GM19238 (cell line): ENCODE measurements around the gene PTPRT.

Experiments used
- DNase-seq: peaks from one replicate; pipeline ENCODE4 v3.0.0; 2011; ENCODE audit warnings: low spot score; ENCODE audit not compliant: insufficient read length

PTPRT gene

GRCh38 chr20:42978184-42978974, 211.3 kb downstream of the PTPRT start:
- no peak for DNase-seq

GRCh38 chr20:42975974-42976373, 213.7 kb downstream of the PTPRT start:
- no peak for DNase-seq

DNA sequence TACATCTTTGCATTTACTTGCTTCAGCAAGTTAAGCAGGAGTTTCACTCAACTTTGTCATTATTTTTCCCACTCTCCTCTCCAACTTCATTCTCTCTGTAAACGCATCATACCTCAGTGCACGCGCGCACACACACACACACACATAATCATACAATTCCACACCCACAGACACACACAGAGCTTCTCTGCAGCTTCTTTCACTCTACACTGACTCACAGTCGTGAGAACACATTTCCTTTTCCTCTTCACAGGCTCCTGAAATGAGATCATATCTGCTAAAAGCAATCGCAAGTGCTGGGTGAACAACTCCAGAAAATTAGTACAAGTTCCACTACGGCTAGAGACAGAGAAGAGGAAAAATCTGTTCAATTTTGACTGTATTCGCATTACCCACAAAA, 215.4 kb downstream of the PTPRT start:
- DNase-seq: no peak

DNA sequence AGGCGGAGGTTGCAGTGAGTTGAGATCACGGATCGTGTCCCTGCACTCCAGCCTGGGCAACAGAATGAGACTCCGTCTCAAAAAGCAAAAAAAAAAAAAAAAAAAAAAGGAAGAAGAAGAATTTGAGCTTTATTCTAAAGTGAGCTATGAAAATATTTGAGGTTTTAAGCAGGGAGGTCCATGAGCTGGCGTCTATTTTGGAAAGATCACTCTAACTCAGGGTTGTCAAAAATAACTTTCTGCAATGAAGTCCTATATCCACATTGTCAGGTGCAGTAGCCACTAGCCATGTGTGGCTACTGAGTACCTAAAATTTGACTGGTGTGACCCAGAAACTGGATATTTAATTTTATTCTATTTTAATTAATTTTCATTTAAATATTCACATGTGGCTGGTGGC, 217.1 kb downstream of the PTPRT start:
- no peak for DNase-seq

DNA sequence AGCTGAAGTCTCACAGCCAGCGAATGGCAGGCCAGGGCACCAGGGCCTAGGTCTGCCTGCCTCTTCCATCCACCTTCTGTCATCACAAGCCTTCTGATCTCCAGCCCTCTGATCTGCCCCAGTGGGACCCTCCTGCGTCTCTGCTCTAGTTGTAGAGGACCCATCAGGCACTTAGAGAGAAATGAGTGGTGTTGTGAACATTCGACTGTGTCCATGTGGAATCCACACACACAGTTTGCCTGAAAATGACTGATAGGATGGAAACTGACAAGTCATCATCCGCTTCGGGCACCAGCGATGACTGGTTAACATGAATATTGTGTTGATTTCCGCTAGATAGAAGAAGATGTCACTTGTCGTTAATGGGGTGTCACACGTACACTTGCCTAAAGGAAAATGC, 221.0 kb downstream of the PTPRT start:
- no peak for DNase-seq

- no peak for DNase-seq
Observed at GRCh38 chr20:42963796-42964195, 225.9 kb downstream of the PTPRT start.

- DNase-seq: no peak
Observed at GRCh38 chr20:42961771-42962170, 227.9 kb downstream of the PTPRT start.

DNA sequence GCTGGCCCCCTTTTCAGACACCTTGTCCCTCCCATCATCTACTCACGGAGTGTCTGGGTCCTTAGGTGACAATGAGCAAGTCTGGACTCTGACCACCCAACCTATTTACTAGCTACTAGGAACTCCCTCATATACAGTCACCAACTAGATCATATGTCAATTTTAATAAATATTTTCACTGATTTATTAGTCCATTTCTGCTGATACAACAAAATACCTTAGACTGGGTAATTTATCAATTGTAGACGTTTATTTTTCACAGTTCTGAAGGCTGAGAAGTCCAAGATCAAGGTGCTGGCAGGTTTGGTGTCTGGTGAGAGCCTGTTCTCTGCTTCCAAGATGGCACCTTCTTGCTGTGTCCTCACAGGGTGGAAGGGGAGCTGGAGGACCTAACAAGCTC, 229.7 kb downstream of the PTPRT start:
- DNase-seq: no peak

DNA sequence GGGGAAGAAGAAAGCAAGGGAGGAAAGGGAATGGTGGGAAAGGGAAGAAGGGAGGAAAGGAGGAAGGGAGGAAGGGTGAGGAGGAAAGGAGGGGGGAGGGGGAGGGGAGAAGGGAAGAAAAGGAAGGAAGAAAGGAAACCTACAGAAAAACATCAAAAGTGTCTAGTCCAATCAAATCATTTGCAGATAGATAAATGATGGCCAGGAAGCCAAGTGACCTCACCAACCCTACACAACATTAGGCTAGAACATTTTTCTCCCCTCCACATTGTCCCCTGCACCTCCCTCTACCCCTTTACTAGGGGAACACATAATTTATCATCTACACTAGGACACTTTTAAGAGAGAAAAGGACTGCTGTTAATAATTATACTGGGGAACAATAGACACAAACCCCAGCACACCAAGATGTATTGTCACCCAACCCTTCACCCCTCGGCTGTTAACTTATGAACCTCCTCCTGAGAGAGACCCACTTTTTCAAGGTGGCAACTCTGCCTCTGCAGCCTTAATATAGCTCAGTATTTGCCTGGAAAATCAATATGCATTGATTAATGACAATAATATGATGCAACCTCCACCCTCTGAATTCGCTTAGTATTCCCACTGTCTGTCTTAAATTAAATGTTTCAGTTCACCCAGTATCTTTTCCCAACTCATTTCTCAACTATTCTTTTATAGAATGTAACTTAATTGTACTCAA, 231.2 kb downstream of the PTPRT start:
- DNase-seq: no peak

GRCh38 chr20:42957704-42958095, 232.0 kb downstream of the PTPRT start:
- DNase-seq: no peak

GRCh38 chr20:42957018-42957703, 232.5 kb downstream of the PTPRT start:
- no peak for DNase-seq

- DNase-seq: no peak
Observed at GRCh38 chr20:42955713-42956112, 234.0 kb downstream of the PTPRT start.

GRCh38 chr20:42954951-42955350, 234.8 kb downstream of the PTPRT start:
- DNase-seq: no peak

DNA sequence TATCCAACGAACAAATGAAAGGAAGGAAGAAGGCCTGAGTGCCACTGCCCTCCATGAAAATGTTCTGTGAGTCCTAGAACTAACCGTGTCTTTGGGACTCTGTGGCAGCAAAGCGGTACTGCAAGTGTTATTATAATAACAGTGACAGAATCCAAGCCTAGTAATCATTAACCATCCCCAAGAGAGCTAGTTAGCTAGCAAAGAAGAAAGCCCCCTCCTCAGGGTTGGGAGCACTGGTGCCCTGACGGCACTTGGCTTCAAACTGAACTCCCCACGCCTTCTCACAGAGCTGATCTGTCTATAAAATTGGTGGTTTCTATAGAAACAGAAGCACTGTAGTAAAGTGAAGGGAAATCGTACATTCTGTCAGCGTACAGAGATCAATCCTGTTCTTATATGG, 239.8 kb downstream of the PTPRT start:
- no peak for DNase-seq

DNA sequence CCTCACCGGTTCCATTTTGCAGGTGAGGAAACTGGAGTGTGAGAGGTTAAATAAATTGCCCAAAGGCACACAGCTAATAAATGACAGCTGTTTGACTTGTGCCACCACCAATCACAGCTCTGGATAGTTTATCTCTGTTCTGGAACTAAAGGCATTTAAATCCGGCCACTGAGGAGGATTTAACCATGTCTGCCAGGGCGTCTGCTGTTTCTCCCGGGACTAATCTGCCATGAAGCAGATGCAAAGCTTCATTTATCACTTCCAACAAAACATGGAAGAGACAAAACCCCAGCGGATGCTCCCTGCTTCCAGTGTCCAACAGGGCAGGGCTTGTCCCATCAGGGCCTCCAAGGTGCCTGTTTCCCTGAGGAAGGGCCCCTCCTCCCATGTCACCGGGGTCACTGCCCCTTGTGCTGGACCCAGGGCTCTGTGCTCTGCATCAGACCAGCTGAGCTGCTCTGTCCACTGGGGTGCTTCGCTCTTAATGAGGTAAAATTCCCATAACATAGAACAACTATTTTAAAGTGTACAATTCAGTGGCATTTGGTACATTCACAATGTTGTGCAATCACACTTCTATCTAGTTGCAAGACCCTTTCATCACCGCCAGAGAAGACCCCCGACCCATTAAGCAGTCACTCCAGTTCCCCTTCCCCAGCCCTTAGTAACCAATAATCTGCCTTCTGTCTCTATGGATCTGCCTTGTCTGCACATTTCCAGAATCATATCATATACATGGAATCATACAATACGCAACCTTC, 244.3 kb downstream of the PTPRT start:
- DNase-seq: no peak

GRCh38 chr20:42941629-42942028, 248.1 kb downstream of the PTPRT start:
- DNase-seq: no peak

GRCh38 chr20:42938441-42939205, 251.1 kb downstream of the PTPRT start:
- no peak for DNase-seq

DNA sequence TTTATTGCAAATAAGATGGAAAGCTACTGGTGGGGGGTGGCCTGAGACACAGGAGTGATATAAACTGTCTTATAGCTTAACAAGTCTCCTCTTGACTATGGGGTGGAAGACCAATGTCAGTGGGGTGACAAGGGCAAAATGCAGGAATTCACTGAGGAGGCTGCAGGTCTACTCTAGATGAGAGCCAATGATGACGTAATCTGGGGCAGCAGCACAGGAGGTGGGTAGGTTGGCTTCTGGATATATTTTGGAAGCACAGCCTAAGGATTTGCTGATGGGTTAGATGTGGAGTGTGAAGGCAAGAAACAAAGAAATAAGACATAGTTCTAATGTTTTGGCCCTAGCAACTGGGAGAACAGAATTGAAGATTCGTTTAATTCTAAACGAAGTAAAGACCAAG, 253.2 kb downstream of the PTPRT start:
- DNase-seq: no peak

DNA sequence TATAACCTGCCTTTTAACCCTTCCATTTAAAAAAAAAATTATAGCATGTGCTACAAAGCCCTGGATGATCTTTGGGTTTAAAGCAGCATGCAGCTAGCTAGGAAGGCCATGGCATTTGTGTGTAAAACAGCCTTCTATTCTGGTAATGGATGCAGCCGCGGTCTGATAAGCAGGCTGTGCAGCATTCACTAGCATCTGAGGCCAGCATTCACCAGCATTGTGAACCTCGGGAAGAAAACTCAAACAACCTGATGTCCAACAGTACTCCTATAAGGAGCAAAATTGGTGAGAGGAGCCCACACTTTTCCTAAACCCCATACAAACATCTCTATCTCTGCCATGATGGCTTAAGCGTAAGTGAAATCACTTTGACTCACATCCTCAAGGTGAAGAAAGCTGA, 265.5 kb downstream of the PTPRT start:
- no peak for DNase-seq

GRCh38 chr20:42923348-42923918, 266.3 kb downstream of the PTPRT start:
- DNase-seq: no peak

GRCh38 chr20:42920776-42921175, 268.9 kb downstream of the PTPRT start:
- no peak for DNase-seq
